DLD1 (cell line): Measurements from ENCODE around the gene TIGD1.

Source experiments
- in situ Hi-C: cut with HindIII; loops from 2 replicates; pipeline ENCODE4 v1.10.0; 2017; ENCODE audit warnings: low sequenced_read_pairs

Gene TIGD1

DNA sequence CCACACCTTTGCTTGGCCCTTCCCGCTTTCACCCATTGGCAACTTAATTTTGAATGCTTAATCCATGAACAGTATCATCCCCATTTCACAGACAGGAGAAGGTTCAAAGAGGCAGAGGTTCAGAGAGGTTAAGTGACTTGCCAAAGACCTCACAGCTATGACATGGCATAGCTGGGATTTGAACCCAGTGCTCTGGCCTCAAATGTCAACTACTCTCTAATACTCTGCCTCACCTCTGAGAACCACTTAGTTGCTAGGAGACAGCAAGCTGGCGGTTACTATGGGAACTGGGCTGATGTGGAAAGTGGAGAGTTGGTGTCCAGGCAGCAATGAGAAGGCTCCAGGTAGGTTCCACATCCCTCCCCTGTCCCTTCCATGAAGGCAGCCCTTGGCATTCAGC, 45.9 kb downstream of the TIGD1 start:
- in situ Hi-C loops: no loop called here

DNA sequence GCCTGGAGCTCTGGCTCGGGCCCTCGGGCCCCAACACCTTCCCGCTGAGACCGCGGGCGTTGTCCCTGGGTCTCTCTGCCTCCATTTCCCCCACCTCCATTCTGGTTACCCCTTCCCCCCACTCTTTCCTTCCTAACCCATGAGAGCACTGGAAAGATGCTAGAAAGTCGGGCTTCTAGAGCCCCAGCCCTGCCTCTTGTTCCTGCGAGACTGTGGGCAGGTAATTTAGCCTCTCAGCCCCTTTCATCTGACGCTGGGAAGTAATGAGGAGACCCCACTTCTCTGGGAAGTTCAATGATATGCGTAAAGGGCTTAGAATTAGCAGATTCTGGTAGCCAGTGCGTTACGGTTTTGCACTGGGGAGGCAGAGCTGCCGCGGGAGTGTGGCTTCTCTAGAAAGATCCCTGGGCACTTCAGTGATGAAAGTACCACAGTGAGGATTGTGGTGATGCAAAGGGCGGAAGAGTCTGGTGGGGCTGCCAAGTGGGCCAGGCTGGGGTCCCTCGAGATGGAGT, 46.5 kb downstream of the TIGD1 start:
- in situ Hi-C loops: no loop called here

GRCh38 chr2:232502911-232503808, 47.2 kb downstream of the TIGD1 start:
- in situ Hi-C loops: no loop called here

DNA sequence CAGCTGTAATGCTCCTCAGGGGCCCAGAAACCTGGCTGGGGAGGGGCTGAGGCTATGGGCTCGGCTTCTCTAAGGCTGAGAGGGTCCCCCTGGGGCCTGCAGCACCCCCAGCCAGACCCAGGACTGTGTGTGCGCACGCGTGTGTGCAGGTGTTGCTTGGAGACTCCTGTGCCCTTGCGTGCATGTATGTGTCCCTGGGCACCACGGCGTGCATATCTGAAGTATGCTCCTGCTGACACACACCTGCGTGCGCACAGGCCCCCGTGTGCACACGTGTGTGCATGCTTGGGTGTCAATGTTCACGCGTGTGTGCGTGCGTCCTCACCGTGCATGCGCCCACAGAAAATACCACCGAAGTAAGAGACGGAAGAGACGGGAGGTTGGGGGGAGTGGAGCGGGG, 47.8 kb downstream of the TIGD1 start:
- in situ Hi-C loops: no loop called here

DNA sequence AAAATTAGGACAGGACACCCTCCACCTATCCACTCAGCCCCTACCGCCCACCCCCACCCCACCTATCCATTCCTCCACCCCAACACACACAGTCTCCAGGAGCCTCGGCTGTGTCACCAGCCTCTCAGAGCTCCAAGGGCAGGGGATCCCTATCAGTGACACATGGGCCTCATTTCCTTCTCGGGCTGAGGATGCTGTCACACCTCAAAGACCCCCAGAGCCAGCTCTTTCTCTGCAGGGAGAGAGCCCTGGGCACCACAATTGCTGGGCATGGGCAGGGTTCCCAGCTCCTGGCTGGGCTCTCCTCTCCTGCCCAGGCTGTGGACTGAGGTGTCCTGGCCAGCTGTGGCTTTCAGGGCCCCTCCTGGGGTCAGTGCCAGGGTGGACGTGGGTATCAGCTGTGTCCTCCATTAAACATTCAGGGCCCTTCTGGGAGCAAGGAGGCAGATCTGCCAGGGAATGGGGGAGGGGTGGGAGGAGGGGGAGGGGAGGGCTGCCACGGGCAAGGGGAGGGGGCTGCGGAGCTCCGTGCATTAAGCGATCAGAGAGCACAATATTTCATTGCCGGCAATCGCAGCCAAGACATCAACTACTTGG, 48.5 kb downstream of the TIGD1 start:
- in situ Hi-C loops: no loop called here

DNA sequence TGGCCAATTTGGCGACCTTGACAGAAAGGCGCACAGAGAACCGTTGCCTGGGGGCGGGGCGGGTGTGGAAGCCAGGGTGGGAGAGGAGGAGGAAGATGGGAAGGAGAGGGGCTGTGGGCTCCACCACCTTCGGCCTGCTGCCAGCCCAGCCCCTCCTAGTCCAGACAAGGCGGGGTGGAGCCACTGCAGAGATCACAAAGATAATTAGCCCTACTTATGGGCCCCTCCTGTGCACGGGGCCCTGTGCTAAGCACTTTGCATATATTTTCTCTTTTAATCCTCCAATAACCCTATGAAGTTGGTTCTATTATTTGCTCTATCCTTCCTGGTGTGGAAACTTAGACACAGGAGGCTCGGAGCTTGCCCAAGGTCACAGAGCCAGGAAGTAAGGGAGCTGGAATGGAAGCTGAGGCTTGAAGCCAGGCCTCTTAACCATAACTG, 49.0 kb downstream of the TIGD1 start:
- in situ Hi-C loops: no loop called here

DNA sequence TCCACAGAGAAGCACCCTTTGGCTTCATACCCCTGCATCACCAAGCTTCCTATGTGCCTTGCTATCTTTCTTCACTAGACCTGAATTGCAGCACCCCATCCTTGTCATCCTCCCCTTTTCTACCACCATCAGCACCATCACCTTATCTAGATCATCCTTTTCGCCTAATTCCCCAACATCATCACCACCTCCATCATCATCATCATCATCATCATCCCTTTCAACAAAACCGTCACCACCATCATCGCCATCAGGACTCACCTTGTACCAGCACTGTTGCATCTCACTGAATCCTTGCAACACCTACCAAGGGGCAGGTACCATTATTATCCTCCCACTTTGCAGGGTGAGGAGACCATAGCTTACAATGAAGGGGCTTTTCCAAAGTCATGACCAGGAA, 51.9 kb downstream of the TIGD1 start:
- in situ Hi-C loops: no loop called here
